Measurements from ENCODE around the gene FHL1.
"Not testable (repeated sequence)": the region's sequence is repeated elsewhere in the genome, so short reads cannot be mapped to it uniquely, and the experiment has no call there.

FHL1 gene

GRCh38 chrX:136147976-136148375 is 643 bp downstream of the FHL1 start:
- DNase-seq = no peak

GRCh38 chrX:136148391-136148790 is 1.1 kb downstream of the FHL1 start:
- no peak for DNase-seq

- no peak for DNase-seq
Observed at GRCh38 chrX:136154998-136155397, 7.7 kb downstream of the FHL1 start.

- no peak for DNase-seq
Observed at GRCh38 chrX:136156560-136157117, 9.3 kb downstream of the FHL1 start.

DNA sequence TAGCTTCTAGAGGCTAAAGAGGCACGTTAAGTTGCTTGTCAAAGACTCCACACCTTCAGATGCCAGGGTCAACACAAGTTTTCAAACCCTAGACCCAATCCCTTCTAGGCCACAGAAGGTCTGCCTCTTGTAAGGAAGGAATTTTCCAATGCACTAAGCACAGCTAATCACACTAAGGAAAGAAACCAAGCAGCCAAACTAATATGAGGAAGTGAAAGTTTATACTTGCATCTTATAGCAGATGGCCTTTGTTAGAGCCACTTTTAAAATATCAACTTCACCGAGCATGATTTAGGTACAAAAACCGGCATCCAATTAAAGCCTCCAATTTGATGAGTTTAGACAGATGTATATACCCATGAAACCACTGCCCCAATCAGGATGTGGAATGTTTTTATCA is 9.9 kb downstream of the FHL1 start:
- DNase-seq = no peak

- DNase-seq = no peak
Observed at GRCh38 chrX:136158685-136159084, 11.4 kb downstream of the FHL1 start.

DNA sequence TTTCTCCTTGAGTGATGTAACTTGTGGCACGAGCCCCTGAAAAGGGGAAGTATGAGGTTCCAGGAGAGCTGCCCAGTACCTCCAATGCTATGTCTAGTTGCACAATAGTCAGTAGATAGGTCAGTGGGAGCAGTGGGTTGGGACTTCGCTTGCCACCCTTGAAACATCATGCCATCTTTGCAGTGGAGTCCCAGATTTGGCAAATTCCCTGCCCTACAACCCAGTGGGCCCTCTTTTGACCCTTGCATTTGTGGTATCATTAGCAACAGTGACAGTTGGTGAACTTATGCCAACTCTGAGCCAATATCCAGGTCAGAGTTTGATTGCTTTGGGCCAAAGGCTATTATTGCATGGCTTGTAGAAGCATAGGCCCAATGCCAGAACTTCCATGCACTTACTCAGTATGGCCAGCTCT is 12.3 kb downstream of the FHL1 start:
- DNase-seq = no peak

GRCh38 chrX:136162827-136163570 is 15.7 kb downstream of the FHL1 start:
- peak; percentile 3 for DNase-seq

GRCh38 chrX:136163689-136164088 is 16.4 kb downstream of the FHL1 start:
- DNase-seq = no peak

GRCh38 chrX:136165406-136165805 is 18.1 kb downstream of the FHL1 start:
- no peak for DNase-seq

DNA sequence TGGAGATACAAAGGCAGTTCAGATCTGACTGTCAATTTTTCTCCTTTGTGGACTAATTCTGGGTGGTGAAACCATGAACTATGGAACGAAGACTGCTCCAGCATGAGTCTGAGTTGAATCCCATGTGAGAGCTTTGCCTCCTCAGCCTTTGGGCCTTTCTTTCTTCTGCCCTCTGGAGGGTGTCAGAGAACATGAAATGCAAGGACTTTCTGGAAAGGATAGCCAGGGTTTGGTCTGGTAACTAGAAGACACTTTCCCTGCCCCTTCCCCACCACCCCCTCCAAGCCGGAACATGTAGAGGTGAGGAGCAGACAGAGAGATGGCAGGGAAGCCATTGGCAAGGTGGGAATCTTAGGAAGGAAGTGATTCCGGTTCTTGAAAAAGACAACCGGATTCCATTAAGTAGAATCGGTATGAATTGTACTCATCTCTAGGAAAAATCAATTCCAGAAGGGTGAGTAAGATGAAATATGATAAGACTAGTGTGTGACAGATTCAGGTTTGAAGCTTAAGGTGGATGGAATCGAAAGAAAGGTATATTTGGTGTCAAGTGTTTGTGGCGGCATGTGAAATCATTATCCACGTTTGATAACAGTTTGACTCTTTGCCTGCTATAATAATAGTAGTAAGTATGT is 19.0 kb downstream of the FHL1 start:
- no peak for DNase-seq

DNA sequence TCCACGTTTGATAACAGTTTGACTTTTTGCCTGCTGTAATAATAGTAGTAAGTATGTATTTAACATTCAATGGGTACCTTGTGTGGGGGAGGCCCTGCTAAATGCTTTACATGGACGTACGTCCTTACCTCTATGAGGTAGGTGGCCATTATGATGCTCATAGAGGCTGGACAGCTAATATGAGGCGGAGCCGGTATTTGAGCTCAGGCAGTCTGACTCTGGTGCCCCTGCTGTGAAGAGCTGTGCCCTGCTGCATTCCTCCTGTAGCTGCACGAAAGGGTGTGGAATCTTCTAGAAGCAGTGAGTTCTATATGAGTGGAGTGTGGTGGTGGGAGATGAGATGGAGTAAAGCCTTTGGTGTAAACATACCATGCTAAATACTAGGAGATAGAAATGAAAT is 20.7 kb downstream of the FHL1 start:
- DNase-seq = not testable (repeated sequence)

- DNase-seq = no peak
Observed at GRCh38 chrX:136168929-136169735, 21.8 kb downstream of the FHL1 start.

DNA sequence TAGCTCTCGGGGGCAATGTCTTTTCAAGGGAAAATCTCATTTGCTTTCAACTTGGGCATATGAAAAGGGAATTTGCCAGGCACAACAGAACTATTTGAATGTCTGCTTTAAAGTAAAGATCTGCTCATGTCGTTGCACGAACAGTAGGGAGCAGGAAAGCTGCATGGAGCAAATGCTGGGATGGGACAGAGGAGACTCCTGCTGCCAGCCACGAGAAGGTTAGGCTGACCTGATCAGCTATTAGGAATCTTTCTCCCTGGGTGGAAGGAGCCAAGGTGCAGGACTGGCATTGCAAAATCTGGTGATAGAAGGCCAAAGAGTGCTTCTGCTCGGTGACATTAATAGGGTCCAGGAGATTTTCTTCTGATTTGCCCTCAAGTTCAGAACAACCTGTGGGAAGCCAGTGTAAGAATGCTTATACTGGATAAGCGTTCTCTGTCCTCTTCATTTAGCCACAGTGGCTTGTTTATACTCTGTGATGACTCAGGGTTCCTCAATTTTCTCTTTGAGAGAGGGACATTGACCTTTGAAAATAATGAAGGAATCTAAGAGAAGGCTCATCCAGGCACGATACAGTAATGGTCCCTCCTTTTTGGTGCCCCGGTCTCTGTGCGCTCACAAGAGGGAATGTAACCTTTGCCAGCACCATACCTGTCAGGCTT is 22.9 kb downstream of the FHL1 start:
- no peak for DNase-seq

DNA sequence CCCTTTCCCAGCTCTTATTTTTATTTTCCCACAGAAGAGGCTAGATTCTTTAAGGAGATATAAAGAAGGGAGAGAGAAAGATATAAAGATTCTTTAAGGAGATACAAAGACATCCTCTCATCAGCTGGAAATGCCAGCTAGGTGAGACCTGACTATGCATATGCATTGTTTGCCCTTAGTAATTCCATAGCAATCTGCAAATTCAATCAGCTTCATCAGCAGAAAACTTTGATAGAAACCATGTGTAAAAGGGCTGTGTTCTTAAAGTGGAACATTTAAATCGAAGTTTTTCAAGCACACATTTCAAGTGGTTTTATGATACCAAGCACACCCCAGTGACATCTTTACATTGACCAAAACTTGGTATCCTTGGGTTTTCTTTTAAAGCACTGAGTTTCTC is 24.1 kb downstream of the FHL1 start:
- DNase-seq = no peak

DNA sequence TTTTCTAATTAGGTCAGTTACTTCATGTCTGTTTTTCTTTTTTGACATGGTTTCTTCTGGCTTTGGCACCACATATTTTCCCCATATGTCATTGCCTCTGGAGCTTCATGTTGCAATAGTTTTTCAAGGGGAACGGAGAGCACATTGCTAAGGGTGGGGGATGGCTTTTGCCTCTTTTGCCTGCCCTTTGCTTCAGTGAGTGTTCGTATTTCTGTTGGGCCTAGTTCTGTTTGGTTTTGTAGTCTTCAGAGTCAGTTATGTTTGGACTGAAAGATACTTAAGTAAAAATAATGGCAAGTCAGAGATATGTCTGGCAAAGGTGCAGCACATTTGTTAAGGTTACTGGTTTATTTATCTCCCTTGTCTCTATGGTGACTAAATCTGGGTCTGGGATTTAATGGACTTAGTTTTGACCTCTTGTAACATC is 29.1 kb downstream of the FHL1 start:
- no peak for DNase-seq

GRCh38 chrX:136179133-136179532 is 31.8 kb downstream of the FHL1 start:
- DNase-seq = no peak

DNA sequence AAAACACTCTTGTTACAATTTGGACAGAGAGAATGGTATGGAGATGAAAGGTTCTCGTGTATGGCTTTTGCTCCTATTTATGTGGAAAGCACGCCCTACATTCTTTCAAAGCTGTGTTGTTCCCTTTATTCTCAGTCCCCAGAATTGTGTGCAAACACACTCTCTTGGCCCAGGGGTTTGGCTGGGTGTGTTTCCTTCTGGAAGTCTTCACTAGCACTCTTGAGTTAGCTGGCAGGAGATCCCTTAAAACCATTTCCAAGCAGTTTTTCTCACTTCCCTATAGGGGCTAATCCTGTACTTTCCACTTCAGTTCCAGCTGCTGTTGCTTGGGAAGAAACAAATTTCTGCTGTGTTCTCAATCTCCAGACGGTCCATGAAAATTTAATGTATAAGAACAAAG is 35.1 kb downstream of the FHL1 start:
- DNase-seq = no peak

DNA sequence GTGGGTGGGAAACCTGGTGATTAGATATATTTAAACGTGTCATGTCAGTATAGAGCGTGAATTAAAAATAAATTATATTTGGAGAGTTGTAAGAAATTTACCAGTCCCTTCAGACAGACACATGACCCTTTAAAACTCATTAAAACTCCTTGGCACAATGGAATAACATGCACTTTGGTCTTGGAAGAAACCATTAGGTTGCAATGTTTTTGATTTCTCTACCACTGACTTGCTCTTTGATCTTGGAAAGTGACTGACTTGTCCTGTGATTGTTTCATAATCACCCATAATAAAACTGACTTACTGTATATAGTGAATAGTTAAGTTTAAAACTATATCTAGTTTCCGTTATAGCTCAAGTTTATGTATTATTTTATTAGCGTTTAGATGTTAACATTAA is 35.8 kb downstream of the FHL1 start:
- no peak for DNase-seq

DNA sequence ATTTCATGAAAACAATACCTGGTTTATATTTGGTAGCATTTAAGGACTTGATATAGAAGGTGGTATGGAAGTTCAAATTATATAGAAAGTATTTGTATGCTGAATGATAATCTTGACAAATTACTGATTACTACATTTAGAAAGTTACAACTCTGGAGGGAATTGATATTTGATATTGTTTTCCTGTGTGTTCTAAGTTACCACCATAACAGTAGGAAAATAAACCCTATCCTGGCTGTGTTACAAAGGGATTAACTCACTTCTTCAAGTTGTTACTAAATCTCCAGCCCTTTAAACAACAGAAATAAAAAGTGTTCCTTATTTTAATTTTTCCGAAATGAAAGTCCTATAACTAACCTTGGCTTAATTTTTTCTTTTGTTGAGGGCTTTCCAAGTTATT is 36.6 kb downstream of the FHL1 start:
- no peak for DNase-seq

- no peak for DNase-seq
Observed at GRCh38 chrX:136185401-136186022, 38.2 kb downstream of the FHL1 start.

DNA sequence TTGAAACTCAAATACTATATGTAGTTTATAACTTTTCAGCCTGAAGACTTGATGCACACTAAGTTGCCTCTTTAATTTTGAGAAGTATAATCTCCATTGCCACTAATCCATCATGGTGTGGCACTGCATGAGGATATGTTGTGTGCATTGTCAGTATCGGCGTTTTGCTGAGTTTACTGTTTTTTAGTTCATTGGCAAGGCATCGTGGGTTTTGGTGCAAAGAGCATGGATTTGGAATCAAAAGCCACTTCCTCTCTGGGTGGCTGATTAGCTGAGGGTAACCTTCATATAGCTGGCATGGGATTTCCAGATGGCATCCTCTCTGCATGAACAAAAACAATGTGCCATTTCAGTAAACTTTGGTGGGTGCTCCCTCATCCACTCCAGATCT is 38.7 kb downstream of the FHL1 start:
- no peak for DNase-seq

GRCh38 chrX:136189222-136189621 is 41.9 kb downstream of the FHL1 start:
- no peak for DNase-seq

Measured in DMS79 treated with DMSO at 0.1 percent for 48 hours (cell line).